Retinal pigment epithelial cell (primary cell): ENCODE results near the gene NSUN2.

Experiments
- DNase-seq: peaks from one replicate; pipeline ENCODE4 v3.0.0-alpha.2; 2010; ENCODE audit warnings: low read depth
- H3K4me3 ChIP-seq: 2 replicates; pipeline ENCODE4 v1.5.1; 2011; ENCODE audit warnings: mild to moderate bottlenecking, low read length, control low read depth, moderate library complexity
- CTCF ChIP-seq: conservative IDR thresholded peaks from 2 replicates; pipeline ENCODE4 v1.5.1; 2011; ENCODE audit warnings: low read depth, low read length, control low read depth, inconsistent platforms

NSUN2 gene

GRCh38 chr5:6578676-6579343, 54.0 kb downstream of the NSUN2 start:
- no peak for DNase-seq
- TF ChIP-seq CTCF, result no peak
- H3K4me3 ChIP-seq, result no peak overlapping the region

- peak; percentile 2 for DNase-seq
- peak; percentile 68 for TF ChIP-seq CTCF
- no peak overlapping the region for H3K4me3 ChIP-seq
Measured at GRCh38 chr5:6576861-6577501, 55.9 kb downstream of the NSUN2 start.

- no peak for TF ChIP-seq CTCF
- no peak overlapping the region for H3K4me3 ChIP-seq
- no peak for DNase-seq
Measured at GRCh38 chr5:6574537-6575245, 58.2 kb downstream of the NSUN2 start.

GRCh38 chr5:6574111-6574510, 58.7 kb downstream of the NSUN2 start:
- H3K4me3 ChIP-seq, result no peak overlapping the region
- TF ChIP-seq CTCF, result no peak
- DNase-seq, result no peak

- no peak overlapping the region for H3K4me3 ChIP-seq
- no peak for TF ChIP-seq CTCF
- DNase-seq, result no peak
Measured at GRCh38 chr5:6573651-6574101, 59.2 kb downstream of the NSUN2 start.

- H3K4me3 ChIP-seq, result no peak overlapping the region
- DNase-seq, result no peak
- no peak for TF ChIP-seq CTCF
Measured at GRCh38 chr5:6572825-6573380, 59.9 kb downstream of the NSUN2 start.
